ENCODE results near the gene AGO3.

AGO3 gene

GRCh38 chr1:36070349-36070748 is 139.4 kb downstream of the AGO3 start:
- H3K4me1 Mint-ChIP-seq (ENCODE audit: low read depth), result no peaks in the 10 kb centered on the region
- no peak overlapping the region for H3K4me3 Mint-ChIP-seq
- H3K27ac Mint-ChIP-seq, result no peak overlapping the region
- H3K36me3 Mint-ChIP-seq, result peaks cover 2% of the 10 kb centered on the region
- no peaks in the 10 kb centered on the region for H3K9me3 Mint-ChIP-seq (ENCODE audit: low read depth)
- no peaks in the 10 kb centered on the region for H3K27me3 Mint-ChIP-seq

- Mint-ChIP-seq H3K27me3 (peaks cover 3% of the 10 kb centered on the region), H3K9me3 (ENCODE audit: low read depth) (no peaks in the 10 kb centered on the region), H3K36me3 (no peaks in the 10 kb centered on the region), H3K27ac (no peak overlapping the region), H3K4me1 (ENCODE audit: low read depth) (no peaks in the 10 kb centered on the region), H3K4me3 (no peak overlapping the region)
Observed at GRCh38 chr1:36076979-36077573, 146.2 kb downstream of the AGO3 start.

GRCh38 chr1:36080236-36080635 is 149.3 kb downstream of the AGO3 start:
- H3K27me3 Mint-ChIP-seq, result peaks cover 15% of the 10 kb centered on the region
- no peaks in the 10 kb centered on the region for H3K9me3 Mint-ChIP-seq (ENCODE audit: low read depth)
- H3K27ac Mint-ChIP-seq, result no peak overlapping the region

GRCh38 chr1:36080801-36081200 is 149.9 kb downstream of the AGO3 start:
- Mint-ChIP-seq H3K36me3 (no peaks in the 10 kb centered on the region), H3K9me3 (ENCODE audit: low read depth) (no peaks in the 10 kb centered on the region), H3K4me3 (no peak overlapping the region), H3K27me3 (peaks cover 15% of the 10 kb centered on the region), H3K4me1 (ENCODE audit: low read depth) (no peaks in the 10 kb centered on the region), H3K27ac (no peak overlapping the region)

More at GRCh38 chr1:36080236-36080635, 149.3 kb downstream of the AGO3 start:
- no peak overlapping the region for H3K4me3 Mint-ChIP-seq
- no peaks in the 10 kb centered on the region for H3K36me3 Mint-ChIP-seq
- no peaks in the 10 kb centered on the region for H3K4me1 Mint-ChIP-seq (ENCODE audit: low read depth)

- no peak overlapping the region for H3K27ac Mint-ChIP-seq
- H3K36me3 Mint-ChIP-seq, result no peaks in the 10 kb centered on the region
- H3K27me3 Mint-ChIP-seq, result peaks cover 15% of the 10 kb centered on the region
- no peaks in the 10 kb centered on the region for H3K4me1 Mint-ChIP-seq (ENCODE audit: low read depth)
- H3K9me3 Mint-ChIP-seq (ENCODE audit: low read depth), result no peaks in the 10 kb centered on the region
- H3K4me3 Mint-ChIP-seq, result no peak overlapping the region
Observed at GRCh38 chr1:36081926-36082485, 151.1 kb downstream of the AGO3 start.

GRCh38 chr1:36083219-36083618 is 152.3 kb downstream of the AGO3 start:
- Mint-ChIP-seq H3K27ac (no peak overlapping the region), H3K27me3 (peaks cover 15% of the 10 kb centered on the region), H3K9me3 (ENCODE audit: low read depth) (no peaks in the 10 kb centered on the region), H3K4me1 (ENCODE audit: low read depth) (peaks cover 1% of the 10 kb centered on the region), H3K4me3 (no peak overlapping the region), H3K36me3 (no peaks in the 10 kb centered on the region)

GRCh38 chr1:36083635-36084496 is 153.0 kb downstream of the AGO3 start, which contains the start of gene TEKT2:
TSS of gene TEKT2 (plus strand) at chr1:36084094. CDS start at chr1:36084922, 828 bp downstream.
- Mint-ChIP-seq H3K27ac (no peak within 1 kb of the TSS), H3K9me3 (ENCODE audit: low read depth) (no peaks in the 10 kb centered on the region), H3K36me3 (no peaks in the 10 kb centered on the region), H3K4me1 (ENCODE audit: low read depth) (peaks cover 1% of the 10 kb centered on the region), H3K27me3 (peaks cover 15% of the 10 kb centered on the region), H3K4me3 (peak within 1 kb of the TSS; percentile 20)

GRCh38 chr1:36084497-36085115 is 153.7 kb downstream of the AGO3 start:
- peak overlapping the region; percentile 20 for H3K4me3 Mint-ChIP-seq
- H3K9me3 Mint-ChIP-seq (ENCODE audit: low read depth), result no peaks in the 10 kb centered on the region
- peaks cover 2% of the 10 kb centered on the region for H3K36me3 Mint-ChIP-seq
- H3K27me3 Mint-ChIP-seq, result peaks cover 15% of the 10 kb centered on the region
- H3K4me1 Mint-ChIP-seq (ENCODE audit: low read depth), result peaks cover 6% of the 10 kb centered on the region
- no peak overlapping the region for H3K27ac Mint-ChIP-seq

GRCh38 chr1:36085126-36085525 is 154.2 kb downstream of the AGO3 start:
- Mint-ChIP-seq H3K27ac (no peak overlapping the region), H3K4me1 (ENCODE audit: low read depth) (peaks cover 12% of the 10 kb centered on the region), H3K36me3 (peaks cover 2% of the 10 kb centered on the region), H3K9me3 (ENCODE audit: low read depth) (no peaks in the 10 kb centered on the region), H3K4me3 (no peak overlapping the region), H3K27me3 (peaks cover 15% of the 10 kb centered on the region)

- no peaks in the 10 kb centered on the region for H3K9me3 Mint-ChIP-seq (ENCODE audit: low read depth)
- H3K27me3 Mint-ChIP-seq, result peaks cover 15% of the 10 kb centered on the region
- H3K27ac Mint-ChIP-seq, result peak overlapping the region; percentile 28
- H3K36me3 Mint-ChIP-seq, result peaks cover 2% of the 10 kb centered on the region
- H3K4me1 Mint-ChIP-seq (ENCODE audit: low read depth), result peaks cover 13% of the 10 kb centered on the region
- peak overlapping the region; percentile 72 for H3K4me3 Mint-ChIP-seq
Observed at GRCh38 chr1:36085686-36086526, 155.0 kb downstream of the AGO3 start.

GRCh38 chr1:36086529-36087232 is 155.8 kb downstream of the AGO3 start:
- Mint-ChIP-seq H3K36me3 (peaks cover 2% of the 10 kb centered on the region), H3K9me3 (ENCODE audit: low read depth) (no peaks in the 10 kb centered on the region), H3K4me1 (ENCODE audit: low read depth) (peaks cover 16% of the 10 kb centered on the region), H3K27ac (peak overlapping the region; percentile 50), H3K27me3 (peaks cover 15% of the 10 kb centered on the region), H3K4me3 (peak overlapping the region; percentile 72)

GRCh38 chr1:36087233-36088123 is 156.6 kb downstream of the AGO3 start:
- peak overlapping the region; percentile 72 for H3K4me3 Mint-ChIP-seq
- peaks cover 2% of the 10 kb centered on the region for H3K36me3 Mint-ChIP-seq
- H3K9me3 Mint-ChIP-seq (ENCODE audit: low read depth), result no peaks in the 10 kb centered on the region
- peak overlapping the region; percentile 50 for H3K27ac Mint-ChIP-seq
- H3K27me3 Mint-ChIP-seq, result peaks cover 8% of the 10 kb centered on the region
- H3K4me1 Mint-ChIP-seq (ENCODE audit: low read depth), result peaks cover 17% of the 10 kb centered on the region

- Mint-ChIP-seq H3K27ac (no peak overlapping the region), H3K36me3 (peaks cover 2% of the 10 kb centered on the region), H3K4me1 (ENCODE audit: low read depth) (peaks cover 17% of the 10 kb centered on the region), H3K27me3 (peaks cover 7% of the 10 kb centered on the region), H3K4me3 (peak overlapping the region; percentile 49), H3K9me3 (ENCODE audit: low read depth) (no peaks in the 10 kb centered on the region)
Observed at GRCh38 chr1:36088265-36088576, 157.3 kb downstream of the AGO3 start.
